ENCODE measurements around the gene ACTL10.

ACTL10 gene

DNA sequence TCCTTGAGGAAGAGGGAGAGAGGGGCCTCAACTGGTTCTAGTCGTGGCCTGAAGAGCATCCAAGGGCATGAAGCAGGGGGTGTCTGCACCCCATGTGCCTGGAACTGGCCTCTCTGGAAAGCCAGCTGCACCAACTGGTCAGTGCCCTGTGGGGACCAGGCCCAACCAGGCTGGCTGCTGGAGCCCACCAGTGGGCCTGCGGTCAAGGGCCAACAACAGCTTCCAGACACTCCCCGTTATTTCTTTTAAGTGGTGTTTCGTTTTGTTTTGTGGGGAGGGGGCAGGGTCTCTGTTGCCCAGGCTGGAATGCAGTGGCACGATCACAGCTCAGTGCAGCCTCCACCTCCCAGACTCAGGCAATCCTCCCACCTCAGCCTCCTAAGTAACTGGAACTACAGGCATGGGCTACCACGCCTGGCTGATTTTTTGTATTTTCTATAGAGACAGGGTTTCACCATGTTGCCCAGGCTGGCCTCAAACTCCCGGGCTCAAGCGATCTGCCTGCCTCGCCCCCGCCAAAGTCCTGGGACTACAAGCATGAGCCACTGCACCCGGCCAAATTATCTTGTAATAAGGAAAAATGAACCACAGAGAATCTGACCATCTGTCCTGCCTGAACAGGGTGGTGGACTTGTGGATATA lies 16.5 kb upstream of the ACTL10 start:
- DNase-seq: no peak

DNA sequence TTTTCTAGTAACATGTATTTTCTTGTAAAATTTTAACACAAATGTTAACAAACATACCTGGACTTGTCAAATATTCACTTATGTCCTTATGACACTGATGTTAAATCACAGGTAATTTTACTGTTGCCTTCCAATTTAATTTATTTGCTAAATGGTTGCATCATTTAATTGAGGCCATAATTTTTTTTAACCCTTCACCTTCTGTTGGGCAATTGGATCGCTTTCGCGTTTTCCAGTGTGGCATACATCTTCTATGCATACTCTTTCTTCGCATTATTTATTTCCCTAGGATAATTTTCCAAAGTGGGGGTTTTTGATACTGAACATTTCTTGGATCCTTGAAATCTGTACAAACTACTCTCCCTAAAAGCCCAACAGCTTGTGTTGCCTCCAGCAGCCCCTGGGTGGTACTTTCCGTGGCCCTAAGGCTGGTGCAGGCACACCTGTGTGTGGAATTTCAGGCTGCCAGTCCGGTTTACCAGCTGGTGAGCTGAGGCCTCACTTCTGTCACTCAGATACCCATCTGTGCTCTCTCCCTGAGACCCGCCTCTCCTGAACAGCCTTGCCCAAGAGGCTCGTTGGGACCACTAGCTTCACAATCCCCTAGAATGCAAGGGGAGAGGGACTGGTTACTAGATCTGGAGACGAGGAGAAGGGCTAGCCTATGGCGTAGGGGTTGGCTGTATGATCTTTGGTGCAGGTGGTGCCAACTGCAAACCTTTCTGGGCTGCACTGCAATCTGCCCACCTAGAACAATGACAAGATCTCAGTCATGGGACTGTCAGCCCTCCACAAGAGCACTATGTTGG lies 15.8 kb upstream of the ACTL10 start:
- peak; percentile 85 for DNase-seq

DNA sequence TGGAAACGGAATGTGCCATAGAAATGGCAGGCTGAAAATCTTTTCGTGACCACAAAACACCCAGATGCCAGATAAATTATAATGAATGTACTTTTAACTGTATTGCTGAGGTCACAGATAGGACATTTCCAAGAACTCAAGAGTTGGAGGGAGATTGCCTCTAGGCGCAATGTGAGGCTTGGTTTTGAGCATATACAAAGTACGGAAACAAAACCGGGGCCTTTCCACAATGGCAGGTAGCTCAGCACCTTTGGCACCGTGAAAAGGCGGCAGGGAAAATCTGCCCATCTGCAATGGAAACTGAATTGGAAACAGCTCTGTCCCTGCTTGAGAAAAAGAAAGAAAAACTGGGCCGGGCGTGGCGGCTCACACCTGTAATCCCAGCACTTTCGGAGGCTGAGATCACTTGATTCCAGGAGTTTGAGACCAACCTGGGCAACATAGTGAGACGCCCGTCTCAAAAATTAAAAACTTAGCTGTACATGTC lies 15.1 kb upstream of the ACTL10 start:
- no peak for DNase-seq

DNA sequence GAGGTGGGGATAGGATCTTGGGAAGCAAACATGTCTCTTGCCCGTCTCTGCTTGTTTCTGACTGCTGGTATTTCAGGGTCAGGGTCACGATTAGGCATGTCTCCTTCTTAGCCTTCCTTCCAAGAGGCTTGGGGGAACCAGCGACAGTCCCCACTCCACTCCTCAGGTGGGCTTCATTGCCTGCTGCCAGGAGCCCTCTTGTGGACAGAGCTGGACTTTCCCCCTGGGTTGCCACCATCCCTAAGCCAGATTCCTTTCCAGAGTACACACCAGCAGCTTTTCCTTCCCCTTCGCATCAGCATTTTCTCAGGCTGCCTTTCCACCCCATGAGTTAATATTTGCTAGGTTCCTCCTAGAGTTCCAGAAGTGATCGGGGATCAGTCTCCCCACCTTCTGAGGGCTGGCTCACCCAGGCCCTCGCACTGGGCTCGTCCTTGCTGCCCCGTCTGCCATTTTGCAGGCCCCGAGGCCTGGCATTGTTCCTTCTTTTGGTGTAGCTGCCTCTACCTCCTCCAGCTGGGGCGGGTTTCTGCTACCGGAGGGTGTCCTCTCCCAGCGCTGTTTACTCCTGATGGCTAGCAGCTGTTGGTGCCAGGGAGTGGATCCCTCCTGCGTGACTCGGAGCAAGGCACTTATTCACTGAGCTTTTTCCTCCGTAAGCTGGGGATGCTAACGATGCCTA lies 13.4 kb upstream of the ACTL10 start:
- peak; percentile 54 for DNase-seq

DNA sequence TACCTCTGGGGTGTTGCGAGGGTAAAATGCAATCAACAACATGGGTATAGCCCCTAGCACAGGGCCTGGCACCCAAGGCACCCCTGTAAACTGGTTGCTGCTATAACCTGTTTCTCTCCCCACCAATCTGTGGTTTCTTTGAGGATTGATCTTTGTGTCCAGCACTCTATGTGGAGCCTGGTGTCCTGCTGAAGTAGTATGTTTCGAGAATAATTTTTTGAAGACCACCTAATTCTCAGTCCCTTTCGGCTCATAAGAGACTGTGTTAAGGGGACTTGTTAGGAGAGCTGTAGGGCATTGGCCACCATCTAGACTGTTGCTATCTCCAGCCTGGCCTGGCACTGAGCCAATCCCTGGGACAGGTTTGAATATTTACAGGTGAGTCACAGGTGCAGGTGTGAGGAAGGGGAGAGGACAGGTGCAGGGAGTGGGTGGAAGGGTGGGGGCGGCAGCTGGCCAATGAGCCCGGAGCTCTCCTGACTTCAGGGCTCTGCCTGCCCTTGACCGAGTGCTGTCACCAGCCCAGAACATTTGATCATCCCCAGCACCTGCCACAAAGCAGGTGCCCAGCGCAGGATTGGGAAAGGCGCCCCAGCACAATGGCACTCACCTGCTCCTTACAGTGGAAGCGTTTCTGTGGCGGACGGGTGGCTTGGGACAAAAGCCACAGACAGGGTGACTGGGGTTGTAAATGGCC lies 12.7 kb upstream of the ACTL10 start:
- DNase-seq: peak; percentile 54

DNA sequence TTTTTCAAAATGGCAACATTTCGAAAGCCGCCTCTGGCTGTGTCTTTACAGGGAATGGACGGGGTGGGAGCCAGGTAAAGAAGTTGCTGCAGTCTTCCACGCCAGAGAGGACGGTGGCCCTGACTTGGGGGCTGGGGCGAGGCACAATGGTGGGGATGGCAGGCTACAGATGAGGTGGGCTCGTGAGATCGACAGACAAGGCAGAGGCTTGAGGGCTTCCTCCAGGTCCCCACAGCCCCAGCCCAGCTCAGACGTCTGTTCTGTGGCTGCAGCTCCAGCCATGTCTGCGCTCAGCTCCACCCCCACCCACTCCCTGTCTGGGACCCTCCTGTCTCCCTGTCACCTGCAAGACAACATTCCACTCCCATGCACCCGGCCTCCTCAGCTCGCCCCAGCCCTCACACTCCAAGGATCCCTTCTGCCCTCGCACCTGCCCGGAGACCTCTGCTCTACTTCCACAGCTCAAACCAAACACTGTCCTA lies 12.0 kb upstream of the ACTL10 start:
- no peak for DNase-seq

DNA sequence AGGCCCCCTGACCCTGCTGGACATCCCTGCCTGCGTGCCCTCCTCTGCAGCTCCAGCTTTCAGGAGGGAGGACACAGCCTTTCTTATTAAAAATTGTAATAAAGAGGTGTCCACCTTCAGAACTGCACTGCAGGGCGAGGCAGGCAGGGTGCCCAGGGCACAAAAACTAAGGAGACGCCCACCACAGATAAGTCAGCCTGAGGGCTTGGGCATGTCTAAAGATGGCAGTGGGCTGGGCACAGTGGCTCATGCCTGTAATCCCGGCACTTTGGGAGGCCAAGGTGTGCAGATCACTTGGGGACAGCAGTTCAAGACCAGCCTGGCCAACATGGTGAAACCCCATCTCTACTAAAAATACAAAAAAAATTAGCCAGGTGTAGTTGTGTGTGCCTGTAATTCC lies 11.6 kb upstream of the ACTL10 start:
- DNase-seq: no peak

DNA sequence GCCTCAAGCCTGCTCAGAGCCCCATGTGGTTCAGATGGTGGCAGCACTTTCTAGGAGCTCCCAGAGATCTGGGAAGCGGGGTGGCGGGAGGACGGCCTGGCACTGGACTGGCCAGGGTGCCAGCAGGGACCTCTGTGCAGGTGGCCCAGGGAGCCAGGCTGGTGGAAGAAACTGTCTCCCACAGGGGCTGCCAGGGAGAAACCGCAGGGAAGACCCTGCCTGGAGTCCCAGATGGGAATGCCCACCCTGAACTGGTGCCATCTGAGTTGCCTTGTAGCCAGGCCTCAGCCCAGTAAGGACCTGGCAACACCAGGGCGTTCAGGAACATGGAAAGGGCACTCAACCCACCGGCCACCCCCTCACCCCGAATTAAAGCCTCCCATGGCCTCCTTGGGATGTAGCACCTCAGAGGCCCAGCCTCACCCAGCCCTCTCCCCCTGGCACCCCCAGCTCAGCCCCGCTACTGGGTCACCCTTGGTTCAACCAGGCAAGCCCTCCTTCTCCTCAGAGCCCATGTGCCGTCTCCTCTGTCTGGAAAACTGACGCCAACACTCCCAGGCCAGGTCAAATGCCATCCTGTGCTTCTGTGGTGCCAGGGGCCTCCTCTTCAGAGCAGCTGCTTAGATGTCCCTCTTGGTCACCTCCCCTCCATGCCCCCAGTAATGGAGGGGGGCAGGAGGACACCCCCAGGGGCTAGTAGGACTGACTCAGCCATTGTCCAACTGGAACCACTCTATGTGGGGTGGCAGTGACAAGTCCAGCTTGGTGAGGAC lies 10.5 kb upstream of the ACTL10 start:
- no peak for DNase-seq

DNA sequence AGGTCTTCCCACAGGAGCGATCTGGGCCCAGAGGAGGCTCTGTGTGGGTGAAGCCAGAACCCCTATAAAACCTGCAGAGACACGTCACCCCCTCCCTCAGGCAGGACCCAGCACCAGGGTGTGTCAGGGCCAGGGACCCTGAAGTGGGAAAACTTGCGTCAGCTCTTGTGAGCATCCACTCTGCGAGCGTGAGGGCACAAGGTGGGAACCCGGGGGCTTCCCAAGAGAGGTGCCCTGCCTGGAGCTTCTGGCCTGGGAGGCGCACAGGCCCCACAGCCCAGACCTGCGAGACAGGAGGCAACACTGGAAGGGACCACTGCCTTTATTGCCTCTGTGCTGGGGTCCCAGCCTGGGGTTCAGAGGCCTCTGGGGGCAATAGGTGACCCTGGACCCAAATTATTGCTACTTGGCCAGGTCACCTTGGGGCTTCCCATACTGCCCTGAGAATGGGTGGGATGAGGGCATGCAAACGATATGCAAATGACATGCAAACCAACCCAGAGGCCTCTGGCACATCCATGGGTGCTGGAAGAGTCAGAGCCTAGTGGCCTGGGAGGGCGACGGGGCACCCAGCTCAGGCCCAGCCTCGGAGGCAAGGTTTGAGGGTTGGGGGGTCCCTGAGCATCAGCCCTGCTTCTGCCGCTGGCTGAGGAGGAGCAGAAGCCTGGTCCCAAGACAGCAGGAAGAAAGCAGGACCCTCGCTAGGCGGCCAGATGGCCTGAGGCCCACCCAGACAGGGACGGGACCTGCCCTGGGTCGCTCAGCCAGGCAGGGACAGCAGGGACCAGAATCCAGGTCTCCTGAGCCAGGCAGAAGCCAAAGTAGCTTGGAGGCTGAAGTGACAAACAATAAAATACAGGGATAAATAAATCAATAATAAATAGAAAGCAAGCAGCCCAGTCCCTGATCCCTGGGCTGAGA lies 9.7 kb upstream of the ACTL10 start:
- no peak for DNase-seq

DNA sequence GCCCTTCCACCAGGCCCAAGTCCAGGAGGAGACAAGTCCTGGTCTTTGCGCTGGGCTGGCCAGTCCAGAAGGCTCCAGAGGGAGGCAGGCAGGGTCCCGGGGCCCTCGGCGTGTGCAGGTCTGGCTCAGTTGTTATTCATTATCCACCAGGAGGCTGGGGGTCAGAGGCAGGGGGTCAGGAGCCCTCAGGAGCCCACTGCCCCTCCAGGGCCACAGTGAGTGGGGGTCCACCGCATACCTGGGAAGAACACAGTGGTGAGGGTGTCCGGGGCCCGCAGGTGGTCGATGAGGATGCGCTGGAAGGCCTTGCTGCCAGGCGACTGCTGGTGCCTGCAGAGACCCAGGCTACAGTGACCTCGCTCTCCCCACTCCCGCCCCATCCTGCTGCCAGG lies 9.0 kb upstream of the ACTL10 start:
- DNase-seq: no peak

DNA sequence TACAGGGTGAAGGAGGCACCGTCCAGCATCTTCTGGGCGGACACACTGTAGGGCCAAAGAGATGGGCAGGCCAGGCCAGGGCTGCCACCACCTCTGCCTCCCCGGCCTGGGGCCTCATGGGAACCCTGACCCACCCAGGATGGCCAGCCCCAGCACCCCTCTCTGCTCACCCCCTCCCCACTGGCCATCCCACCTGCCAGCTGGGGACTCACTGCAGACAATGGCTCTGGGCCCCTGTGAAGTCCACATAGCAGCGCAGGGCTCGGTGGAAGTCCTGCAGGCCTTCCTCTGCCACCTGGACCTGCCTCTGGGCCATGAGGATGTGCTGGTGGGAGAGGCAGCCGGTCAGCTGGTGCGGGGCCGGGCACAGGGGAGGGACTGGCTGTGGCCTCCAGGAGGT lies 8.2 kb upstream of the ACTL10 start:
- no peak for DNase-seq

DNA sequence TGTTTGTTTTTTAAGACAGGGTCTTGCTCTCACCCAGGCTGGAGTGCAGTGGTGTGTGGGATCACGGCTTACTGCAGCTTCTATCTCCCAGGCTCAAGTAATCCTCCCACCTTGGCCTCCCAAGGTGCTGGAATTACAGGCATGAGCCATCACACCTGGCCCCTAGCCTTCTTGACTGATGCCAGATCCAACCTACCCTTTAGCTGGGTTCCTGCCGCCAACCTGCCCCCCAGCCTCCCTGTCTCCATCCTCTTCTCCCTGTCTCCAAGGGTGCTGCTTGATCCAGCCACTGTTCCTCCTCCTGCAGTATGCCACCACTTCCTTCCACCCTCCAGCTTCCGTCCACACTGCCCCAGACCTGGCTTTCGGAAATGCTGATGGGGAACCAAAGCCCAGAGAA lies 7.8 kb upstream of the ACTL10 start:
- DNase-seq: no peak

DNA sequence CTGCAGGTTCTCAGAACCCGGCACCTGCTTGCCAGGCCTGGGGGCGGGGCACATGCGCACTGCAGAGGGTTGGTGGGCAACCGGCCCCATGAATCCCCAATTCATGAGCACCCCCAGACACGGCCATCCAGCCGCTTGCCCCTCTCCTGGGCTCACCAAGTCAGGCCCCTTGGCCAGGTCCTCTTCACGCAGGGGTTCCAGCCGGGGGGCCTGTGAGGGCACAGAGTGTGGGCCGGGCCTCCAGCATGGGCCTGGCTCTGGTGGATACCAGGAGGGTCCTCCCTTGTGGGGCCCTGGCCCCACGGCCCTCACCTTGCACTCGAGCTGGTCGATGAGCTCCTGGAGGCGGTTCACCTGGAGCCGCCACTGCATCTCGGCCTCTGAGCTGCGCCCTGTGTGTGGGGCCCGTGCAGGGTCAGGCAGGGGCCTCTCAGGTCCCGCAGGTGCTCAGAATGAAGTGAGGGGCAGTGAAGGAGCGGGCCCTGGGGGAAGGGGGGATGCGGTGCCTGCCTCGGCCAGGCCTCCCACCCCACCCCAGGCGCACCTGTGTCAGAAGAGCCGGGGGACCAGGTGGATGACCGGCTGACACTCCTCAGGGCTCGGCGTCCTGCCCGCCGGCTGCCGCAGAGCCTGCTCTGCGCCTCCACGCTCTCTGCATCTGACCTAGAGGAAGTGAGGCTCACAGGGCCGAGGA lies 7.3 kb upstream of the ACTL10 start:
- no peak for DNase-seq

DNA sequence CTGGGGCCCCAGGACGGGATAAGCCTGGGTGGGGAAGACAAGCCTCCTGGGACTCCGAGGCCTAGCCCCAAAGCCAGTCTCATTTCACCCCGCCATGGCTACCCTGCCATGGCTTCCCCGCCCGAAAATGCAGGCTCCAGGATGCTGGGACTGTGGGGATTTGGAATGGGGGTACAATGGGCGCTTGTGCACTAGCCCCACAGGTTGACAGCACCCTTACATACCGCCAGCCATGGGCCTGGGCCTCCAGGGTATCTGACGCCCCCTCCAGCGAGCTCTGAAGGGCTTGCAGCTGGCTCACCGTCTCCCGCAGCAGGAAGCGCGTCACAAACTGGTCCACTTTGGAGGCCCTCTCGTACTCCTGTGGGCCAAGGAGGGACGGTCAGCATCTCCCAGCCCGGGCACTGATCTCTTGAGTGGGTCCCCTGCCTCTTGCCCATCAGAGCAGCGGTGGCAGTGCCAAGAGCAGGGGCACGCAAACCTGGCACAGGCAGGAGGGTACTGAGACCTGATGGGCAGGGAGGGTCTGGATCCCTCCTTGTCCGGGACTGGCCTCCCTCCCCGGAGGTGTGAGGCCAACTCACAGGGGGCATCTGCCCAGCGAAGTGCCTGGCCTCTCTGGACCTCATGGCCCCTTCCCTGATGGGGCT lies 6.6 kb upstream of the ACTL10 start:
- DNase-seq: no peak

DNA sequence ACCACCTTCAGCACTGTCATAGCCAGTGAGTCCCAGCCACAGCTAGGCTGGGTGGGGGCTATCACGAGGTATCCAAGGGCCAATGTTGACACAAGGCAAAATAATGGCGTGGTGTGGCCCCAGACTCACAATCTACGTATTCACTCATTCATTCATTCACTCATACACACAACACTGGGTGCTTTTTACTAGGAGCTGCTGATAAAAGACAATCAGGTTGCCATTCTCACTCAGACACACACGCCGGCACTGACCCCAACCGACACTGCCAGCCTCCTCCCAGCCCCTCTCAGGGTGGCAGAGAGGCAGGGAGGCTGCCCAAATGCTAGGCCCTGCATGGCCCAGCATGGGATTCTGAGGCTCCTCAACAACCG lies 6.1 kb upstream of the ACTL10 start:
- no peak for DNase-seq

DNA sequence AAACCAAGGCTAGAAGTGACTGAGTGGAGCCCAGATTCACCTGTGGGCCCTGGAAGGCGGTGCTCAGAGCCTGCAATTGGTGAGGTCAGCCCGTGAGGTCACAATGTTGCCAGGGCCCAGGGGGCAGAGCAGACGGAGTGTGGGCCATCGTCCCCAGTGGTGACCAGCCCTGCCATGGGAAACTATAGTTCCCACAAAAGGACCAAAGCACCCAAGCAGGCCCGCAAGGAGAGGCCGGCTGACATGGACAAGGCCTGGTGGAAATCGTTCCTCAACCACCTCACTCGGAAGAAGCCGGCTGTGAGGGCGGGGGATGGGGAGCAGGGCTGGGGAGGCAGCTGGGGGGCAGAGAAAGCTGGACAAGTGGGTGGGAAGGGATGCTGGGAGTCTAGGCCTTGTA lies 4.6 kb upstream of the ACTL10 start, which contains the start of gene C20orf144:
Gene C20orf144 (plus strand): TSS at position 156 of the 400 bp plus-strand sequence. CDS start 19 bp downstream, at position 175.
- no peak for DNase-seq

DNA sequence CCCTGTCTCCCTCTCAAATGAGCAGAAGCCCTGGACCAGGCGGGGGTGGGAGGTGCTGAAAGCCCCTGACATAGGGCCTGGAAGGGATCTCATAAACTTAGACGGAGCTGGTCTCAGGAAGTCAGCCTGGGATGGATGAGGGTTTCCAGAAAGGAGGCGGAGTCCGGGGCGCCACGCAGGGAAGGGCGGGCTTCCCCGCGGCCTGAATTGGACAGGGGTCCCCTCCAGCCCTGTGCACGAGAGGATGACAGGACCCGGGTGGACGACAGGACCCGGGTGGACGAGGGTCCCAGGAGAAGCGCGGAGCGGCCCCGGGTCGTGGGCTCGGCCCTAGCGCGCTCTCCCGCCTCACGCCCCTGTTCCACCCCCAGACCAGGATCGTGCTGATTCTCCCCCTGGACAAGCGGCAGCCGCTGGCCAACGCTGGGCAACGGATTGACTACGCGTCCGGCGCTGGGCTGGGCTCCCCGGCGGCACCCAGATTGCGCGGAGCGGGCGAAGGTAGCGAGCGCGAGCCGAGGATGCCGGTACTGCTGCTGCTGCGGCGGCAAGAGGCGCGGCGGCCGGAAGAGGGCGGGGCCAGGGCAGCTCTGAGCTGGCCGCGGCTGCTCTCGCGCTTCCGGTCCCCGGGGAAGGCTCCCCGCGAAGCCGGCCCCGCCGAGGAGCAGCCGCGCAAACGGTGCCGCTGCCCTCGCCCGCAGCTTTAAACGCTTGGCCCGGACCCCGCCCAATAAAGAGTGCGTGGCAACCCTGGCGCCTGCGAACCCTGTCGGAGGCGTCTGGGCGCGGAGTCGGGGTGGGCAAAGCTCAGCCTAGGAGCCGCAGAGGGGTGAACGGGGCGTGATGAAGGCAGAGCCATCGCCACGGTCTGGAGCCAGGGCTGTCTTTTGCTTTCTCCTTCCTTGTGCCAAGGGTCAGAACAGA lies 3.3 kb upstream of the ACTL10 start:
- DNase-seq: peak; percentile 92

DNA sequence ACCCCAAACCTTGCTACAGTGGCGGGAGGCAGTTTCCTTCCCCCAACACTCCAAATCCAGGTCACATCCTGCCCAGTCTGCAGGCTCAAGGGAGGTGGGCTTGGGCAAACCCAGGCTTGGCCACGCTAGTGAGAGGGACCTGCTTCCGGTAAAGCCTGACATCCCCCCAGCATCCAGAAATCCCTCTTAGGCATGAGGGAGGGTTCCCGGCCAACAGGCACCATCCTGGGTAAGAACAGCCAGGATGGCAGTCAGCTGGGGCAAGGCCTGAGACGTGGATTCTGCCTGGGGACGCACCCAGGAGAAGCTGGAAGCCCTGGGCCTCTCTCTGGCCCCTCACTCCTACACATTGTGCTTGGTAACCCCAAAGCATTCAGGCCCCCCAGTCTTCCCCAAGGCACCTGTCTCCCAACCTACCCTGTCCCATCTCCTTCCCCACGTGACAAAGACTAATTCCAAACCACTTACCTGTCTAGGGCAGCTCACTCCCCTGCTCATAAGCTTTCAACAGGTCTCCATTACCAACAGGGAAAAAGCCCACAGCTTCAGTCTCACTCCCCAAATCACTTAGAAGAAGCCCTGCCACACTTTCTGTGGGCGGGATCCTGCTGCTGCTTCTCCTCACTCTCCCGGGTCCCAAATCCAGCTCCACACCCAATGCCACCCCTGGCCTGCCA lies 2.5 kb upstream of the ACTL10 start:
- DNase-seq: no peak

Data from NCI-H2171 (cell line).